ENCODE measurements around the gene TNFAIP8L3. TPM values are rescaled to one million over a fixed set of nuclear protein-coding genes. Genes with fewer than 3 reads are reported as not detected.

TNFAIP8L3 gene
- total RNA-seq, 2 experiments from 2014 or later, result not detected

DNA sequence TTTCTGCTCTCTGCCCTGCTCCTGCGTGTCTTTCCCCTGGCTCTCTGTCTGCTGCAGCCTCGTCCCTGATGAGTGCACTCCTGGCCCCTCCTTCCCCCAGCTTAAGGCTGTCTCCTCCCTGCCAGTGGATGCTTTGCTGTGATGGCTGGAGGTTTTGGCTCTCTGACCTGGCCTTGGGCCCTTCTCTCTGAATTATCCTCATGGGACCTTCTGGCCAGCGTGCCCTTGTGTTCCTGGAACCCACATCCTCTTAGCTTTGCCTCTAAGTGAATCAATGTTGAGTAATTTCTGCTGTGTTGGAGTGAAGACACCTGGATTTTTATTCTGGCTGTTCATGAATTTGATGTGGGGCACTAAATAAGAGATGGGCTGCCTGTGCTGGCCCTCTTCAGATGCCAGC, 9.8 kb upstream of the TNFAIP8L3 start:
- H3K27me3 ChIP-seq (ENCODE audit: control insufficient read depth in 1 of 2, insufficient read depth in 2 of 2, low read length in 2 of 2), result peaks cover 7 to 12% of the 10 kb centered on the region in 2 experiments
- no peaks in the 10 kb centered on the region for H3K36me3 ChIP-seq (ENCODE audit: insufficient read depth, low read length)
- H3K27ac Mint-ChIP-seq, result no peak overlapping the region
- intact Hi-C loops (cut with DNase I, micrococcal nuclease), result no loop called here
- H3K27me3 Mint-ChIP-seq, result peaks cover 62% of the 10 kb centered on the region
- H3K9me3 Mint-ChIP-seq, result no peaks in the 10 kb centered on the region
- no peak overlapping the region for H3K4me3 Mint-ChIP-seq
- H3K27ac ChIP-seq (ENCODE audit: low read depth in 1 of 2, low read length in 2 of 2), result no peak overlapping the region
- no peak for ATAC-seq (ENCODE audit: poor library complexity)
- CTCF ChIA-PET, result no interaction called here
- TF ChIP-seq, protein P1, sequence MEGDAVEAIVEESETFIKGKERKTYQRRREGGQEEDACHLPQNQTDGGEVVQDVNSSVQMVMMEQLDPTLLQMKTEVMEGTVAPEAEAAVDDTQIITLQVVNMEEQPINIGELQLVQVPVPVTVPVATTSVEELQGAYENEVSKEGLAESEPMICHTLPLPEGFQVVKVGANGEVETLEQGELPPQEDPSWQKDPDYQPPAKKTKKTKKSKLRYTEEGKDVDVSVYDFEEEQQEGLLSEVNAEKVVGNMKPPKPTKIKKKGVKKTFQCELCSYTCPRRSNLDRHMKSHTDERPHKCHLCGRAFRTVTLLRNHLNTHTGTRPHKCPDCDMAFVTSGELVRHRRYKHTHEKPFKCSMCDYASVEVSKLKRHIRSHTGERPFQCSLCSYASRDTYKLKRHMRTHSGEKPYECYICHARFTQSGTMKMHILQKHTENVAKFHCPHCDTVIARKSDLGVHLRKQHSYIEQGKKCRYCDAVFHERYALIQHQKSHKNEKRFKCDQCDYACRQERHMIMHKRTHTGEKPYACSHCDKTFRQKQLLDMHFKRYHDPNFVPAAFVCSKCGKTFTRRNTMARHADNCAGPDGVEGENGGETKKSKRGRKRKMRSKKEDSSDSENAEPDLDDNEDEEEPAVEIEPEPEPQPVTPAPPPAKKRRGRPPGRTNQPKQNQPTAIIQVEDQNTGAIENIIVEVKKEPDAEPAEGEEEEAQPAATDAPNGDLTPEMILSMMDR (IDR thresholded peaks at IDR 0.05), result no peak
- no peaks in the 10 kb centered on the region for H3K36me3 Mint-ChIP-seq (ENCODE audit: low read depth)
- no peaks in the 10 kb centered on the region for H3K4me1 Mint-ChIP-seq (ENCODE audit: low read depth)
- H3K4me3 ChIP-seq (ENCODE audit: low read length), result no peak overlapping the region
- no peak for DNase-seq
- H3K4me1 ChIP-seq (ENCODE audit: insufficient read depth, low read length), result no peaks in the 10 kb centered on the region
- POLR2A ChIA-PET, result no interaction called here
- H3K9me3 ChIP-seq (ENCODE audit: control insufficient read depth in 1 of 2, insufficient read depth in 1 of 2, low read length in 2 of 2), result no peaks in the 10 kb centered on the region

DNA sequence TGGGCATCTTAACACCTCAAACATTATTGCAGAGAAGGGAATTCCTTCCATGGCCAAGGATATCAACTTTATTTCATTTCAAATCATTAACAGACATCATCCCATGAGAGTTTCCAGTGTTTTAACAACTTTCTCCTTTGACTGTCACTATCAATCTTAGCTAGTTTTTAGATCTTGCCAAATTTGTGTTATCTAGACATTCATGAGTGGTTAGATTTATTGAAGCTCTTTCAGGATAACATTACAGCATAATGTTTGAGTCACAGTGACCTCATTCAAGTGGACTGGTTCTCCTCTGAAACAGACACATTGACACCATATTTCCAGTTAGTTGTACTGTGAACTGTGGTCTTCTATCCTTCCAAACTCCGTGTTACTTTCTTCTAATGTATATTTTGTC, 8.6 kb upstream of the TNFAIP8L3 start:
- ATAC-seq (ENCODE audit: poor library complexity) (no peak), DNase-seq (no peak)
- Histone ChIP-seq H3K4me3 (ENCODE audit: low read length) (no peak overlapping the region), H3K4me1 (ENCODE audit: insufficient read depth, low read length) (no peaks in the 10 kb centered on the region), H3K9me3 (ENCODE audit: control insufficient read depth in 1 of 2, insufficient read depth in 1 of 2, low read length in 2 of 2) (no peaks in the 10 kb centered on the region), H3K27ac (ENCODE audit: low read depth in 1 of 2, low read length in 2 of 2) (no peak overlapping the region), H3K36me3 (ENCODE audit: insufficient read depth, low read length) (no peaks in the 10 kb centered on the region), H3K27me3 (ENCODE audit: control insufficient read depth in 1 of 2, insufficient read depth in 2 of 2, low read length in 2 of 2) (peaks cover 10 to 23% of the 10 kb centered on the region in 2 experiments)
- no peaks in the 10 kb centered on the region for H3K36me3 Mint-ChIP-seq (ENCODE audit: low read depth)
- TF ChIP-seq, protein P1 (IDR thresholded peaks at IDR 0.05), result no peak
- H3K4me1 Mint-ChIP-seq (ENCODE audit: low read depth), result no peaks in the 10 kb centered on the region
- ChIA-PET POLR2A (no interaction called here), CTCF (no interaction called here)
- intact Hi-C loops (cut with DNase I, micrococcal nuclease), result no loop called here
- peaks cover 65% of the 10 kb centered on the region for H3K27me3 Mint-ChIP-seq
- no peak overlapping the region for H3K27ac Mint-ChIP-seq
- no peak overlapping the region for H3K4me3 Mint-ChIP-seq
- H3K9me3 Mint-ChIP-seq, result no peaks in the 10 kb centered on the region

DNA sequence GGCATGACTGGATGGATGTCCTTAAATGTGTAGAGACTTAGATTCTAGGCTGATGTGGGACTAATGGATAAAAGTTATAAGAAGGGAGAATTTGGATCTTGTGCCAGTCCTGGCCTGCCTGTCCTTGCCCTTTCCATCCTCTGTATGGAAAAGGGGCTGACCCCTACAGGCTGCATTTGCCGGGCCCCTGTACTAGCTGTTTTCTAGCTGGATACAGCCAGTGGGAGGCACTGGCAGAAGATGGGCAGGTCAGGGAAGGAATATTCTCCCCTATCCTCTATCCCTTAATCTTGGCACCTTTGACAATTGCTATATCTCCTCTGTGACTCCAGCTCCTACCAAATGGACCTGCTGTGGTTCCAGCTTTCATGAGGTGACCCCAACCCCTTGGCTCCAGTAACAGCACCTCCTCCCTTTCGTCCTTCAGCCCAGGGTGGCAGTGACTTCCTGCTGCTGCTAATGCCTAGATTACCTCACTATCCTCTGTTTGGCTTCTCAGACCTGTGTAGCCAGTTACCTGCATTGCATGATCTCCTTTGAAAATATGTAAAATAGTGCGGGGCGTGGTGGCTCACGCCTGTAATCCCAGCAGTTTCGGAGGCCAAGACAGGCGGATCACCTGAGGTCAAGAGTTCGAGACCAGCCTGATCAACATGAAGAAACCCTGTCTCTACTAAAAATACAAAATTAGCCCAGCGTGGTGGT, 6.2 kb upstream of the TNFAIP8L3 start:
- ATAC-seq (ENCODE audit: poor library complexity) (no peak), DNase-seq (no peak)
- Histone ChIP-seq H3K27me3 (ENCODE audit: control insufficient read depth in 1 of 2, insufficient read depth in 2 of 2, low read length in 2 of 2) (peaks cover 17 to 46% of the 10 kb centered on the region in 2 experiments), H3K9me3 (ENCODE audit: control insufficient read depth in 1 of 2, insufficient read depth in 1 of 2, low read length in 2 of 2) (no peaks in the 10 kb centered on the region), H3K36me3 (ENCODE audit: insufficient read depth, low read length) (no peaks in the 10 kb centered on the region), H3K4me1 (ENCODE audit: insufficient read depth, low read length) (no peaks in the 10 kb centered on the region), H3K4me3 (ENCODE audit: low read length) (no peak overlapping the region), H3K27ac (ENCODE audit: low read depth in 1 of 2, low read length in 2 of 2) (no peak overlapping the region)
- H3K4me1 Mint-ChIP-seq (ENCODE audit: low read depth), result no peaks in the 10 kb centered on the region
- CTCF ChIA-PET, result no interaction called here
- TF ChIP-seq, protein P1 (IDR thresholded peaks at IDR 0.05), result no peak
- no peaks in the 10 kb centered on the region for H3K36me3 Mint-ChIP-seq (ENCODE audit: low read depth)
- intact Hi-C loops (cut with DNase I, micrococcal nuclease), result no loop called here
- H3K9me3 Mint-ChIP-seq, result no peaks in the 10 kb centered on the region
- peaks cover 83% of the 10 kb centered on the region for H3K27me3 Mint-ChIP-seq
- POLR2A ChIA-PET, result no interaction called here
- no peak overlapping the region for H3K4me3 Mint-ChIP-seq
- H3K27ac Mint-ChIP-seq, result no peak overlapping the region

Measured in CD4-positive, alpha-beta T cell (primary cell).